Endothelial cell (in vitro differentiated cells): ENCODE measurements around the gene TLE5. TPM values are rescaled to one million over a fixed set of nuclear protein-coding genes. Genes with fewer than 3 reads are reported as not detected.

ENCODE experiments used
- DNase-seq: peaks from one replicate; pipeline ENCODE4 v3.0.0; 2021; ENCODE audit warnings: low spot score
- H3K27ac Mint-ChIP-seq: one replicate; pipeline ENCODE4 v1.8.0; 2021; ENCODE audit warnings: mixed read lengths, inconsistent platforms; ENCODE audit not compliant: unreplicated experiment
- H3K27me3 Mint-ChIP-seq: one replicate; pipeline ENCODE4 v1.8.0; 2021; ENCODE audit warnings: mild to moderate bottlenecking, moderate library complexity, mixed read lengths, inconsistent platforms; ENCODE audit not compliant: unreplicated experiment
- H3K36me3 Mint-ChIP-seq: one replicate; pipeline ENCODE4 v1.8.0; 2021; ENCODE audit warnings: mild to moderate bottlenecking, low read depth, mixed read lengths, inconsistent platforms; ENCODE audit not compliant: unreplicated experiment
- H3K4me1 Mint-ChIP-seq: one replicate; pipeline ENCODE4 v1.8.0; 2021; ENCODE audit warnings: mild to moderate bottlenecking, mixed read lengths, inconsistent platforms; ENCODE audit not compliant: unreplicated experiment
- H3K4me3 Mint-ChIP-seq: one replicate; pipeline ENCODE4 v1.8.0; 2021; ENCODE audit warnings: mild to moderate bottlenecking, mixed read lengths, inconsistent platforms; ENCODE audit not compliant: unreplicated experiment
- H3K9me3 Mint-ChIP-seq: one replicate; pipeline ENCODE4 v1.8.0; 2021; ENCODE audit warnings: mixed read lengths, inconsistent platforms; ENCODE audit not compliant: unreplicated experiment
- CTCF ChIP-seq: fragments of 200-600 bp; sonication (generic); IDR thresholded peaks from one replicate; pipeline ENCODE4 v1.5.0; 2021; ENCODE audit warnings: antibody characterized with exemption; ENCODE audit not compliant: unreplicated experiment
- total RNA-seq: library from RNA; stranded (reverse); fragmentation: NEBNext Ultra II Directional; extraction: Animal tissue kit (Norgen Biotek cat#: 25700); gene quantifications from one replicate; pipeline ENCODE4 v1.2.1, GENCODE V29; 2021; ENCODE audit not compliant: unreplicated experiment

TLE5 gene
- total RNA-seq, 1 donor from 2014 or later: 343 TPM

DNA sequence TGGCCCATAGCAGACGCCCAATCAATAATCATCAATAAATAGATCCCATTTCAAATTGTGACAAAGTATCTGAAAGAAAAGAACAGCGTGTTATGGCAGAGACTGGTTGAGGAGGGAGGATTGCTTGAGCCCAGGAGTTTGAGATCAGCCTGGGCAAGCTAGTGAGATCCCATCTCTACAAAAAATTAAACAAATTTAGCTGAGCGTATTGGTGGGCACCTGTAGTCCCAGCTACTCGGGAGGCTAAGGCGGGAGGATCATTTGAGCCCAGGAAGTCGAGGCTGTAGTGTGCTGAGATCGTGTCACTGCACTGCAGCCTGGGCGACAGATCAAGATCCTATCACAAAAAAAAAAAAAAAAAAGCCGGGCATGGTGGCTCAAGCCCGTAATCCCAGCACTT, 25.5 kb upstream of the TLE5 start:
- no peak overlapping the region for H3K27ac Mint-ChIP-seq
- H3K27me3 Mint-ChIP-seq: peaks cover 1% of the 10 kb centered on the region
- no peak for DNase-seq
- H3K9me3 Mint-ChIP-seq: no peaks in the 10 kb centered on the region
- no peak for TF ChIP-seq CTCF
- no peaks in the 10 kb centered on the region for H3K36me3 Mint-ChIP-seq
- H3K4me1 Mint-ChIP-seq: no peaks in the 10 kb centered on the region
- H3K4me3 Mint-ChIP-seq: no peak overlapping the region

GRCh38 chr19:3084943-3085342, 22.6 kb upstream of the TLE5 start:
- no peak overlapping the region for H3K4me3 Mint-ChIP-seq
- H3K27me3 Mint-ChIP-seq: peaks cover 1% of the 10 kb centered on the region
- no peaks in the 10 kb centered on the region for H3K36me3 Mint-ChIP-seq
- H3K27ac Mint-ChIP-seq: no peak overlapping the region
- no peak for DNase-seq
- no peak for TF ChIP-seq CTCF
- H3K4me1 Mint-ChIP-seq: no peaks in the 10 kb centered on the region
- H3K9me3 Mint-ChIP-seq: no peaks in the 10 kb centered on the region

DNA sequence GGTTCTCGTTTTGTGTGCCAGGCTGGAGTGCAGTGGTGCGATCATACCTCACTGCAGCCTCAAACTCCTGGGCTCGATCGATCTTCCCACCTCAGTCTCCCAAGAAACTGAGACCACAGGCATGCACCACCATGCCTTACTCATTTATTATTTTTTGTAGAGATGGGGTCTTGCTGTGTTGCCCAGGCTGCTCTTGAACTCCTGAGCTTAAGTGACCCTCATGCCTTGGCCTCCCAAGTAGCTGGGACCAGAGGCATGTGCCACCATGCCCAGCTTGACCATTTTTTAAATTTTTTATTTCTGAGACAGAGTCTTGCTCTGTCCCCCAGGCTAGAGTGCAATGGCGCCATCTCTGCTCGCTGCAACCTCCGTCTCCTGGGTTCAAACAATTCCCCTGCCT, 21.7 kb upstream of the TLE5 start:
- no peak for TF ChIP-seq CTCF
- H3K9me3 Mint-ChIP-seq: no peaks in the 10 kb centered on the region
- no peaks in the 10 kb centered on the region for H3K36me3 Mint-ChIP-seq
- no peak overlapping the region for H3K4me3 Mint-ChIP-seq
- DNase-seq: no peak
- peaks cover 1% of the 10 kb centered on the region for H3K27me3 Mint-ChIP-seq
- no peaks in the 10 kb centered on the region for H3K4me1 Mint-ChIP-seq
- H3K27ac Mint-ChIP-seq: no peak overlapping the region

GRCh38 chr19:3082331-3082730, 20.0 kb upstream of the TLE5 start:
- Mint-ChIP-seq H3K36me3 (no peaks in the 10 kb centered on the region), H3K4me1 (no peaks in the 10 kb centered on the region), H3K4me3 (no peak overlapping the region), H3K27me3 (no peaks in the 10 kb centered on the region), H3K9me3 (no peaks in the 10 kb centered on the region), H3K27ac (no peak overlapping the region)
- DNase-seq: no peak
- no peak for TF ChIP-seq CTCF

- Mint-ChIP-seq H3K4me3 (no peak overlapping the region), H3K9me3 (no peaks in the 10 kb centered on the region), H3K4me1 (no peaks in the 10 kb centered on the region), H3K36me3 (no peaks in the 10 kb centered on the region), H3K27me3 (no peaks in the 10 kb centered on the region), H3K27ac (no peak overlapping the region)
- TF ChIP-seq CTCF: no peak
- DNase-seq: no peak
These were observed 18.0 kb upstream of the TLE5 start for GRCh38 chr19:3080286-3080685.
